Ammon's horn (tissue), 1 donor: Measurements from ENCODE around the gene PSME2.

ENCODE experiments used
- DNase-seq: peaks from one replicate; pipeline ENCODE4 v3.0.0-alpha.2; 2016; ENCODE audit warnings: low spot score

PSME2 gene

DNA sequence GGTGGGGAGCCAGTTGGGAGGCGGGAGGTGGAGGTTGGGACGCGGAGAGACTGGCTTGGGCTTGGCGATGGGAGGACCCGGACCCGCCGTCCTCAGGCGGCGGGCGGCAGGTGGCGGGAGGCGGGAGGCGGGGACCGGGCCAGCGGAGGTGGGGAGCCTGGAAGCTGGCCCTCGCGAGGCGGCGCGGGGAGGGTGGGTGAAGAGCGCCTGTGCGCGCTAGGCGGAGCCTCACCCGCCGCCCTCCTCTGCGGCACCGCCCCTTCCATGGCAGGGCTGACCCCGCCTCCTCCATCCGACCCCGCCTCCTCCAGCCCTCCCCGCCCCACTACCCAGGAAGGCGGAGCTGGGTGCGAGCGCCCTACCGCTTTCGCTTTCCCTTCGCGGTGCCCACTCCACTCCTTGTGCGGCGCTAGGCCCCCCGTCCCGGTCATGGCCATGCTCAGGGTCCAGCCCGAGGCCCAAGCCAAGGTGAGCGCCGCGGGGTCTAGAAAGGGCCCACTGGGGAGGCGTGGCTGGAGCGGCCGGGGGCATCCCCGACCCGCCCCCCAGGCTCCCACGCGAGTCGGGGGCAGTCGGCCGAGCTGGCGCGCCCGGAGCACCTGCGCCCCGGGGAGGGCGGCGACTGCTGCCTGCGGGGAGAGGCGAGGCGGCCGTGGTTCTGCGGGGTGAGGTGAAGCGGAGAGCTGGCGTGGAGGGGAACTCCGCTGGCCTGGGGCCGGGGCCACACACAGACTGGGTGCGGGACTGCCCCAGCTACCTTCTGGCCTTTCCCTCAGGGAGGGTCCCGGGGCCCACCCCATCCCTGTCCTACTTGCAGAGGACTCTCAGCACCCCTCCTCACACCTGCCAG, 10.4 kb downstream of the PSME2 start, which contains the start of gene PSME1:
Gene PSME1 (plus strand): TSS at position 361 of the 850 bp plus-strand sequence. CDS start 69 bp downstream, at position 430.
- DNase-seq: peak; percentile 97

DNA sequence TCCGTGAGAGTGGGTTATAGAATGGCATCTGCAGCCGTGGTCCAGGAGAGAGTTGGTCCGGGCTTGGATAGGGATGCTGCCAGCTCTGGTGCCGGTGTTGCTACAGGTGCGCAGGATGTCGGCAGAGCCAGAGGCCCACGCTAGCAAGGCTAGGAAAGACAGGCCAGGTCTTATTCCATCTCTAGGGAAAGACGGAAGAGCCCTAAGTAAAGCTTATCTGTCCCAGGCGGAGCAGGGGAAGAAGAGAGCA, 10.9 kb downstream of the PSME2 start:
- DNase-seq: no peak

DNA sequence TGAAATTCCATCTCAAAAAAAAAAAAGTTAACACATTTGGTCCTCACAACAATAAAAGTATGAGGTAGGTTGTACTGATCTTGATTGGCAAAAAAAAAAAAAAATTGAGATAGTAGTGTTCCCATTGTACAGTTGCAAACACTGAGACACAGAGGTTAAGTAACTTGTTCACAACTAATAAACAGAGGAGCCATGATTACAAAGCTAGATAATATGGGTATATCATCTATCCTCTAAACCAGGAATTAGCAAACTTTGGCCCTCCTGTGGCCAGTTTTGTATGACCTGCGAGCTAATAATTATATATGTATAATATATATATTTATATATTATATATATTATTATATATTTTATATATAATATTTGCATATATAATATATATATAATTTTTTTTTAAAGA, 12.7 kb downstream of the PSME2 start:
- DNase-seq: no peak

DNA sequence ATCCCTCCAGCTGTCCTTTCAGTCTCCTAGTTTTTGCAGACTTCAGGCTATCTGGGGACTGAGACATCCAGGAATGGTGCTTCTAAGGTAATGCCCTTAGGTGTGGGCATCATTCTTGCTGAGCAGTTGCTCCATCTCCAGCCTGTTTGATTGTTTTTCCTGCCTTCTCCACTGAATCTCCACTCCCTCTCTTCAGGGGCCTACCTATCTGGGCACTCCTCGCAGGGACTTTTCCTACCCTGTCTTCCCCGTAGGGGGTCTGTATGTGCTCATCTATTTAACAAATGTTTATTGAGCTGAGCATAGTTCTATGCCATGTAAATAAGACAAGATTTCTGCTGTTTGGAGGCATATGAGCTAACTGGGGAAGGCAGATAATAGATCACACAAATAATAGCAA, 13.4 kb downstream of the PSME2 start:
- no peak for DNase-seq

DNA sequence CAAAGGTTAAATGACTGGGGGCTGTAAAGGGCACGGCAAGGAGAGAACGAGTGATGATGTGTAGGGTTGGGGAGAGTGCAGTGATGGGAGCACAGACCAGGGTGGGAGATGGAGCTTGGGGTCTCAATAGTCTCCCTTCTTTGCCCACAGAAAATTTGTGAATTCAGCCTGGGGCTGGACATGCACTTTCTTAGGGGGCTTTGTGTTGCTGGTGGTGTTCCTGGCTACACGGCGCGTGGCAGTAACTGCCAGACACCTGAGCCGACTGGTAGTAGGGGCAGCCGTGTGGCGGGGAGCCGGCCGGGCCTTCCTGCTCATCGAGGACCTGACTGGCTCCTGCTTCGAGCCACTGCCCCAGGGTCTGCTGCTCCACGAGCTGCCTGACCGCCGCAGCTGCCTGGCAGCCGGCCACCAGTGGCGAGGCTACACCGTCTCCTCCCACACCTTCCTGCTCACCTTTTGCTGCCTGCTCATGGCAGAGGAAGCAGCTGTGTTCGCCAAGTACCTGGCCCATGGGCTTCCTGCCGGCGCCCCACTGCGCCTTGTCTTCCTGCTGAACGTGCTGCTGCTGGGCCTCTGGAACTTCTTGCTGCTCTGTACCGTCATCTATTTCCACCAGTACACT, 14.2 kb downstream of the PSME2 start:
- DNase-seq: no peak

DNA sequence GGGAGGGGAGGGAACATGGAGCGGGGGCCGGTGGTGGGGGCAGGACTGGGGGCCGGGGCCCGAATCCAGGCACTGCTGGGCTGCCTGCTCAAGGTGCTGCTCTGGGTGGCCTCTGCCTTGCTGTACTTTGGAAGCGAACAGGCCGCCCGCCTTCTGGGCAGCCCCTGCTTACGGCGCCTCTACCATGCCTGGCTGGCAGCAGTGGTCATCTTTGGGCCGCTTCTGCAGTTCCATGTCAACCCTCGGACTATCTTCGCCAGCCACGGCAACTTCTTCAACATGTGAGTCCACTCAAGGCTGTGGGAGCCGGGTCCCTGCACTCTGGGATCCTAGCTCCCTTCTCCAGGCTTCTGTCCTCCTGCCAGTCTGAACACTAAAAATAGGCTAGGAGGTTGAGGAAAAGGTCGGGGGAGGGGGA, 14.9 kb downstream of the PSME2 start:
- DNase-seq: no peak

DNA sequence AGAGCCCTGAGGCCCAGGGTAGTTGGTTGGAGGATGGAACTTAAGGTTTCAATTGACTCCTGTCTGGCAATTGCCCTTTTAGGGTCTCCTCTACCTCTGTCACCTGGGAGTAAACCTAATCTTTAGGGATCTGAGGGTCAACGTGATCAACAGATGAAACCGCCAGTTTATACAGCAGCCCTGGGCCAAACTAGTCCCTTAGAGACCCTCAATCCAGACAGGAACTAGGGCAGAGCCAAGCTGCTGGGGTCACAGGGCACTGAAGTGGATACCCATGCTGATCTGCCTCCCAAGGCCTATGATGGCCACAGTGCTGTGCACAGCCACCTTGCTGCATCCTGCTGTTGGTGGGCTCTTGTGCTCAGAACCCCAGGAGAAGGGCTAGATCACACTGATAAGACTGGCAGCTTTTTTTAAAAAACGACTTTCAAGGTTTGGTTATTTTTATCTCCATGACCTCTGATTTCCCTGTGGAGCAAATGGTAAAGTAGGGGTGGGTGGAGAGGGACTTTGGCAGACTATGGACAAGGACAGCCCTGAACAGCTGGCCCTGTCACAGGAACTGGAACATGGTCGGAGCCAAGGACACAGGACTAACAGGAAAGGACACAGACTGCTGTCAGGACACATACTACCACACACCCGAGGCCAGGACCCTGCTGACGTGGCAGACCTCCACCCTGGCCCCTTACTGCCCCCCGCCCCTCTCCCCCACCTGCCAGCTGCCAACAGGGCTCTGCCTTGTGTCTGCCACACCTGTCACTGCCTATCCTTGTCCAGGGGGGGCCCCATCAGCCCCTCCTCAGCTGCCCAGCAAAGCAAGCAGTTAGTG, 15.5 kb downstream of the PSME2 start:
- no peak for DNase-seq

DNA sequence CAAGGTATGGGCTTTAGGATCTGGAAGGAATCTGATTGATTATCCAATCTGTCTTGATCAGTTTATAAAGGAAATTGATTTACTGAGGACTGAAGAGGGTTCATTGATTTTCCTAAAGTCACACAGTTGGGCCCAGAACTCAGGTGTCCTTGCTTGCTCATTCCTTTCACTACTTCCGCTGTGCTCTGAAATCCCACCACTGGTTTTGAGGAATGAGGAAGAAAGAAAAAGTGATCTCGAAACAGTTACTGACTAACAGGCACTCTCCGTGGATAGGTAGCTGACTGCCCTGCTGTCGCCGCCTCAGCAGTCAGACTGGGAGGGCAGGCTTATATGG, 16.1 kb downstream of the PSME2 start, which contains the start of gene FITM1:
Gene FITM1 (plus strand): TSS at position 280 of the 337 bp plus-strand sequence. CDS start 905 bp downstream, outside the sequence.
- DNase-seq: no peak

DNA sequence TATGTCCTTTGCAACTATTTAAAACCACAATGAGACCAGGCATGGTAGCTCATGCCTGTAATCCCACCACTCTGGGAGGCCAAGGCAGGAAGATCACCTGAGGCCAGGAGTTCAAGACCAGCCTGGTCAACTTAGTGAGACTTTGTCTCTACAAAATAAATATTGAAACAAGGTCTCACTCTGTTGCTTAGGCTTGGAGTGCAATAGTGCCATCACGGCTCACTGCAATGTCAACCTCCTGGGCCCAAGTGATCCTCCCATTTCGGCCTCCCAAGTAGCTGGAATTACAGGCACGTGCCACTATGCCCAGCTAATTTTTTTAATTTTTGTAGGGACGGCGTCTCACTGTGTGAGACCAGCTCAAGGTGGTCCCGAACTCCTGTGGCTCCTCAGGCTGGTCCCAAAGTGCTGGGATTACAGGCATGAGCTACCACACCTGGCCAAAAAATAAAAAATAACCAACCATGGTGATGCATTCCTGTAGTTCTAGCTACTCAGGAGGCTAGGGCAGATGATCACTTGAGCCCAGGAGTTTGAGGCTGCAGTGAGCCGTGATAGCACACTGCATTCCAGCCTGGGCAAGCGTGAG, 16.9 kb downstream of the PSME2 start:
- no peak for DNase-seq

DNA sequence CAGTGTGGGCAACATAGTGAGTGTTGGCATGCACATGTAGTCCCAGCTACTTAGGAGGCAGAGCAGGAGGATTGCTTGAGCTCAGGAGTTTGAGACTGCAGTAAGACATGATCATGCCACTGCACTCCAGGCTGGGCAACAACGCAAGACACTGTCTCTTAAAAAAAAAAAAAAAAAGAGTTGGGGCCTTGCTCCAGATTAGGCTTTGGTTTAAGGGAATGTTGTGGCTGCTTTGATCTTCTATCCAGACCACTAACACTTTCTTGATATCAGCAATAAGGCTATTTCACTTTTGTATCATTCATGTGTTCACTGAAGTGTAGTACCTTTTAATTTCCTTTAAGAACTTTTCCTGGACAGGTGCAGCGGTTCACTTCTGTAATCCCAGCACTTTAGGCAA, 18.7 kb downstream of the PSME2 start:
- no peak for DNase-seq

DNA sequence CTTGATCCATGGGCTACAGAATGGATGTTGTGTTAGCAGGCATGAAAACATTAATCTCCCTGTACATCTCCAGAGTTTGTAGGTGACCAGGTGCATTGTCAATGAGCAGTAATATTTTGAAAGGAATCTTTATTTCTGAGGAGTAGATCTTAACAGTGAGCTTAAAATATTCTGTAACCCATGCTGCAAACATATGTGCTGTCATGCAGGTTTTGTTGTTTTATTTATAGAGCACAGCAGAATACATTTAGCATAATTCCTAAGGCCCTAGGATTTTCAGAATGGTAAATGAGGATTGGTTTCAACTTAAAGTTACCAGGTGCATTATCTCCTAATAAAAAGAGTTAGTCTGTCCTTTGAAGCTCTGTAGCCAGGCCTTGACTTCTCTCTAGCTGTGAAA, 19.5 kb downstream of the PSME2 start:
- DNase-seq: no peak

DNA sequence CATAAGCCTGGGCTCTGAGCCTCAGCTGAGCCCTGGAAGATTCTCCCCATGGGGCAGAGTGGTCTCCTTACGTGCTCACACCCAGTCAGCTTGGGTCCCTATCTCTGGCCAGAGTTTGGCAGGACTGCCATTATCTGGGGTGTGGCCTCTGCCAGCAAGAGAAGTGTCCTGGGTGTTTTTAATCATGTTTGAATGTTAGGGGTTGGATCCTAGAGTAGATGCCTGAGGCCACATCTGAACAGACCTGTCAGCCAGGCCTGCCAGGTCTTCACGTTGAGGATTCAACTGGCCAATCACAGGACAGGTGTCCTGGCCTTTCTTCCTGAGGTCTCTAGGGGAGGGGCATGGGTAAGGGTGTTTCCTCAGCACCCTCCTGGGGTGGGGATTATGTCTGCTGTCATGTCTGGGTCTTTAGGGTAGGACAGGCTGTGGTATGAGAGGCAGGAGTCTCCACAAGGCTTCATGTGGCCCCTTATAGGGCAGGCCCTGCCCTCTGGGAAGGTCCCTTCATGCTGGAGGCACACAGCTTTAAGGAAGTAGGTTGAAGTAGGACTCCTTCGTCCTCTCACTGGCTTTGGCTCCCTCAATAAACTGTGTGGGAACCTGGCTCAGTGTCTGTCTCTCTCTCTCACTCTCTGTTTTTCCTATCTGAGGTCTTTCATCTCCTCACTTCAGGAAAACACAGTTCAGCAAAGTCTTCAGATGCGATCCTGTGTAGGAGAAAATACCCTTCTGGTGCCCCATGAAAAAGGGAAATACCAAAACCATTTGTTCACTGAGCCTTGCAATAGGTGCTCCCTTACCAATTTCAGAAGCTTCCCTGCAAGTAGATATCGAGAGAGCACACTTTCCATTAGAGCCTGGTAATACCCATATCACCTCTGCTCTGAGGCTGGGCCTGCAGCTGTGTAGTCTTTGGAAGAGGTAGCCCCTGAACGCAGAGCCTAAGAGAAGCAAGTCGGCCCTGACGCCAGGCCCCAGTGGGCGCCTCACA, 22.7 kb downstream of the PSME2 start:
- no peak for DNase-seq

DNA sequence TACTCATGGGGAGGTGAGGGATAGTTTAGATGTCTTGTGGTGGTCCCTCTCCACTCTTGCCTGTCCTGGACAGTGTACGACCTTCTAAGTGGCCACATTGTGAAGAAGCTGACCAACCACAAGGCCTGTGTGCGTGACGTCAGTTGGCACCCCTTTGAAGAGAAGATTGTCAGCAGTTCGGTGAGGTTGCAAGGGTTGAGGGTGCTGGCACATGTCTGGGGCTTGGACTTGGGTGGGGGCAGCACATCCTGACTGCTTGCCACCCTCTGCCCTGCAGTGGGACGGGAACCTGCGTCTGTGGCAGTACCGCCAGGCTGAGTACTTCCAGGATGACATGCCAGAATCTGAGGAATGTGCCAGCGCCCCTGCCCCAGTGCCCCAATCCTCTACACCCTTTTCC, 23.5 kb downstream of the PSME2 start:
- DNase-seq: no peak

DNA sequence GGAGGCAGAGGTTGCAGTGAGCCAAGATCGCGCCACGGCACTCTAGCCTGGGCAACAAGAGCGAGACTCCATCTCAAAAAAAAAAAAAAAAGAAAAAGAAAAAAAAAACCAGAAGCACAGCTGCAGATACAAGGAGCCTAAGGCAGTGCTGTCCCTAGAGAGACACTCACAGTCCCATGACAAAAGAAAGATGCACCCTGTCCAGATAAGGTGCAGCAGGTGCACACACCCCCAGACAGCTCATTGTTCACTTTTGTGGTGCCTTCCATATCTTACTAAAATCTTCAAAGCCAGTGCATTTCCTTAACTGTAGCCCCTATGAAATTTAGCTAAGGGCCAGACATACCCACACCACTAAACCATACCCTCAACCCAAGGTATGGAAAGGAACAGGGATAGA, 24.0 kb downstream of the PSME2 start:
- DNase-seq: no peak

DNA sequence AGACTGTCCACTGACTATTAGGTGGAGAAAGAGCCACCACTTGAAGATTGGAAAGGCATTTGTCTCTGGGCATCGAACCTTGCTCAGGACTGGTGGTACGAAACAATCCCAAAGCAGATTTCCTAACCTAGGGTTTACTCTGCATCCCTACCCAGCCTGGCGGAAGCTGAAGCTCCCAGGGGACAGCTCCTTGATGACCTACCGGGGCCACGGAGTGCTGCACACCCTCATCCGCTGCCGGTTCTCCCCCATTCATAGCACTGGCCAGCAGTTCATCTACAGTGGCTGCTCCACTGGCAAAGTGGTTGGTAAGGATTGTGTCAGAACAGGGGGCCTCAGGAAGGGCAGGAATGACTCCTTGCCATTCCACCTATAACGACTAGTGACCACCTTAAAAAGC, 25.2 kb downstream of the PSME2 start:
- DNase-seq: no peak

DNA sequence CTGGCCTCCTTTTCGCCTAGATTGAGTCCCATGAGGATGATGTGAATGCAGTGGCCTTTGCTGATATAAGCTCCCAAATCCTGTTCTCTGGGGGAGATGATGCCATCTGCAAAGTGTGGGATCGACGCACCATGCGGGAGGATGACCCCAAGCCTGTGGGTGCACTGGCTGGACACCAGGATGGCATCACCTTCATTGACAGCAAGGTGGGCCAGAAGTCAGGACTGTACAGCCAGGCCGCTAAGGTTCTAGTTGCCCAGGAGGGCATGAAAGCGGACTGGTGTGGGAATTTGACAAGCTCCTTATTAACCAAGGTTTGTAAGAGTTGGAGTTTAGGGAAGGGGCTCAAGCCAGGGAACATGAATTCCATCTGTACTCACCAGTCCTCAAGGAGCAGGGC, 26.7 kb downstream of the PSME2 start:
- no peak for DNase-seq

DNA sequence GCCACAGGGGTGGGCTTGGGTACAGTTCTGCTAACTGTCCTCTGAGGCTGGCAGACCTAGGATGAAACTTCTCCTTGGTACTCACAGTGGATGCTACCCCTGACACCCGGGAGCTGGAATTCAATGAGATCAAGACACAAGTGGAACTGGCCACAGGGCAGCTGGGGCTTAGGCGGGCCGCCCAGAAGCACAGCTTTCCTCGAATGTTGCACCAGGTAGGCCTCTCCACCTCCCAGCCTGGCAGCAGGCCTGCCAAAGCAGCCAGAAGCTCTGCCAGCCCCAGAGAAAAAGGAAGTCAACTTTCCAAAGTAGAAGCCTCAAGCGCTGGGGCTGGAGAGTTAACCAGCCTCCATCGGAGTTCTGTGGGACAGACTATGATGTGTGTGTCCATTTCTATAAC, 29.2 kb downstream of the PSME2 start:
- DNase-seq: no peak

DNA sequence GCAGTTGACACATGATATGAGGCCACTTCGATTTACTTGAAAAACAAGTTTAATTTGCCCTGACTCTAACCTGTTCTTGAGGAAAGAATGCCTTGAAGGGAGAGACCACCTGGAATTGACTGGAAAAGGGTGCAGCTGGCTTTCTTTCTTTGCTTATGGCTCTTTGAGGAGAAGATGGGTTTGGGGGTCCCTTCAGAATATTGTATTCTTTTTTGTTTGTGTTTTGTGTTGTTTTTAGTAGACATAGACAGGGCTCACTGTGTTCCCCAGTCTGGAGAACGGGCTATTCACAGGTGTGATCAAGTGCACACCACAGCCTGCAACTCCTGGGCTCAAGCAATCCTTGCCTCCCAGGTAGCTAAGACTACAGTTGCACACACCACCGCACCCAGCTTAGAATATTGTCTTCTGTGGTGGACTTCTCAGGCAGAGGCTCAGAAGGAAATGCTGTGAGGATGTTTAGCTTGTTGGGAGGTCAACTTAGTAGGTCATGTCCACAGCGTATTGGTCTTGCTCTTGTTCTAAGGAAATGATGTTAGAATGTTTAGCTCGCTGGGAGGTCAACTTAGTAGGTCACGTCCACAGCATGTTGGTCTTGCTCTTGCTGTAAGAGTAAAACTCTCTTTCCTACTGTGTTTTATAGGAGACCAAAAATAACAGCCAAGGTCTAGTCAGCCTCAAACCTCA, 30.1 kb downstream of the PSME2 start:
- no peak for DNase-seq

DNA sequence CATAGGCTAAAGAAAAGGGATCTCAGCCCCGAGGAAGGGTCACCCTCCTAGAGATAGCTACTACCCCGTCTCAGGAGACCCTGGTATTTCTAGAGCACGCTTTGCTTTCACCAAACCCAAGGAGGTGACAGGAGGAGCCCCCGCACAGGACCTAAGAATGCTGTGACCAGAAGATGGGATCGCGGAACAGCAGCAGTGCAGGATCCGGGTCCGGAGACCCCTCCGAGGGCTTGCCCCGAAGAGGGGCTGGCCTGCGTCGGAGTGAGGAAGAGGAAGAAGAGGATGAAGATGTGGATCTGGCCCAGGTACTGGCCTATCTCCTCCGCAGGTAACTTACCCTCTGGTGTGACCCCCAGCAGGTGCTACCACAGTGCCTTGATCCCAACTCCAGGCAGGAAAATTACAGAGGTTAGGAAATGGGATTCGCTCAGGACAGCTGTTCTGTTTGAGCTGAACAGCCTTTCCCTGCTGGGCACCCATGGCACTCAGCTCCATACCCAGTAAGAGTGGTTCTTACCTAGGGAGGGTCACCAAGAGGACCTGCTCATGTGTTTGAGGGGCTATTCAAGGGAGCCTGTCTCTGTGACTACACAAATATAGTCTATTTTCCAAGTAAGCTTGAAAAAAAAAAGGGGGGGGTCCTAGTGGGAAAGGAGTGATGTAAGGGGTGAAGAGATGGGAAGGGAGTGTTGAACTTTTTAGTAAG, 30.8 kb downstream of the PSME2 start:
- no peak for DNase-seq
